RWPE2 (cell line): ENCODE measurements around the gene DNAJB14.
A peak's percentile ranks its signal among the peaks of the same experiment; 100 is the strongest.

Experiments
- ATAC-seq: fragments of 200-7000 bp; cut with Tn5 transposase; 3 replicates; pipeline ENCODE4 v1.9.1; 2021; ENCODE audit warnings: low read depth
- DNase-seq: peaks from one replicate; pipeline ENCODE4 v3.0.0-alpha.2; 2020; ENCODE audit warnings: low spot score
- H3K27ac ChIP-seq: fragments of 450-650 bp; 2 replicates; pipeline ENCODE4 v1.5.1; 2017; ENCODE audit warnings: mild to moderate bottlenecking; ENCODE audit not compliant: poor library complexity, severe bottlenecking
- H3K27me3 ChIP-seq: fragments of 250-450 bp; sonication (Bioruptor Pico); 2 replicates; pipeline ENCODE4 v1.5.1; 2021; ENCODE audit warnings: mild to moderate bottlenecking, moderate library complexity; ENCODE audit not compliant: insufficient read depth, poor library complexity, severe bottlenecking
- H3K36me3 ChIP-seq: fragments of 250-450 bp; sonication (Bioruptor Pico); 2 replicates; pipeline ENCODE4 v1.5.1; 2020; ENCODE audit warnings: low read depth, mild to moderate bottlenecking, moderate library complexity
- H3K4me1 ChIP-seq: fragments of 250-450 bp; sonication (Bioruptor Pico); 2 replicates; pipeline ENCODE4 v1.5.1; 2021; ENCODE audit warnings: mild to moderate bottlenecking, moderate library complexity; ENCODE audit not compliant: insufficient read depth, poor library complexity, severe bottlenecking
- H3K4me3 ChIP-seq: fragments of 250-450 bp; sonication (Bioruptor Pico); 2 replicates; pipeline ENCODE4 v1.5.1; 2021; ENCODE audit warnings: mild to moderate bottlenecking, moderate library complexity; ENCODE audit not compliant: severe bottlenecking
- H3K9me3 ChIP-seq: fragments of 250-450 bp; sonication (Bioruptor Pico); 2 replicates; pipeline ENCODE4 v1.5.1; 2021; ENCODE audit warnings: mild to moderate bottlenecking, moderate library complexity; ENCODE audit not compliant: severe bottlenecking
- TF ChIP-seq, protein P1 (sequence below): fragments of 450-650 bp; IDR thresholded peaks from one replicate; pipeline ENCODE4 v1.5.1; 2017; ENCODE audit warnings: mild to moderate bottlenecking, moderate library complexity; ENCODE audit not compliant: poor library complexity, severe bottlenecking

Gene DNAJB14

GRCh38 chr4:99947190-99947578 is 766 bp upstream of the DNAJB14 start:
- Histone ChIP-seq H3K4me1 (peaks cover 28% of the 10 kb centered on the region), H3K36me3 (peaks cover 37% of the 10 kb centered on the region), H3K4me3 (peak overlapping the region; percentile 62), H3K9me3 (no peaks in the 10 kb centered on the region), H3K27ac (peak overlapping the region; percentile 91), H3K27me3 (no peaks in the 10 kb centered on the region)
- DNase-seq (no peak), ATAC-seq (no peak)
- TF ChIP-seq, protein P1, sequence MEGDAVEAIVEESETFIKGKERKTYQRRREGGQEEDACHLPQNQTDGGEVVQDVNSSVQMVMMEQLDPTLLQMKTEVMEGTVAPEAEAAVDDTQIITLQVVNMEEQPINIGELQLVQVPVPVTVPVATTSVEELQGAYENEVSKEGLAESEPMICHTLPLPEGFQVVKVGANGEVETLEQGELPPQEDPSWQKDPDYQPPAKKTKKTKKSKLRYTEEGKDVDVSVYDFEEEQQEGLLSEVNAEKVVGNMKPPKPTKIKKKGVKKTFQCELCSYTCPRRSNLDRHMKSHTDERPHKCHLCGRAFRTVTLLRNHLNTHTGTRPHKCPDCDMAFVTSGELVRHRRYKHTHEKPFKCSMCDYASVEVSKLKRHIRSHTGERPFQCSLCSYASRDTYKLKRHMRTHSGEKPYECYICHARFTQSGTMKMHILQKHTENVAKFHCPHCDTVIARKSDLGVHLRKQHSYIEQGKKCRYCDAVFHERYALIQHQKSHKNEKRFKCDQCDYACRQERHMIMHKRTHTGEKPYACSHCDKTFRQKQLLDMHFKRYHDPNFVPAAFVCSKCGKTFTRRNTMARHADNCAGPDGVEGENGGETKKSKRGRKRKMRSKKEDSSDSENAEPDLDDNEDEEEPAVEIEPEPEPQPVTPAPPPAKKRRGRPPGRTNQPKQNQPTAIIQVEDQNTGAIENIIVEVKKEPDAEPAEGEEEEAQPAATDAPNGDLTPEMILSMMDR = no peak

- peaks cover 50% of the 10 kb centered on the region for H3K36me3 ChIP-seq
- TF ChIP-seq, protein P1 = no peak
- peak overlapping the region; percentile 91 for H3K27ac ChIP-seq
- no peaks in the 10 kb centered on the region for H3K9me3 ChIP-seq
- H3K4me3 ChIP-seq = peak overlapping the region; percentile 62
- peak; percentile 8 for ATAC-seq
- DNase-seq = no peak
- no peaks in the 10 kb centered on the region for H3K27me3 ChIP-seq
- H3K4me1 ChIP-seq = peaks cover 24% of the 10 kb centered on the region
Measured at GRCh38 chr4:99945718-99946355, 581 bp downstream of the DNAJB14 start.

DNA sequence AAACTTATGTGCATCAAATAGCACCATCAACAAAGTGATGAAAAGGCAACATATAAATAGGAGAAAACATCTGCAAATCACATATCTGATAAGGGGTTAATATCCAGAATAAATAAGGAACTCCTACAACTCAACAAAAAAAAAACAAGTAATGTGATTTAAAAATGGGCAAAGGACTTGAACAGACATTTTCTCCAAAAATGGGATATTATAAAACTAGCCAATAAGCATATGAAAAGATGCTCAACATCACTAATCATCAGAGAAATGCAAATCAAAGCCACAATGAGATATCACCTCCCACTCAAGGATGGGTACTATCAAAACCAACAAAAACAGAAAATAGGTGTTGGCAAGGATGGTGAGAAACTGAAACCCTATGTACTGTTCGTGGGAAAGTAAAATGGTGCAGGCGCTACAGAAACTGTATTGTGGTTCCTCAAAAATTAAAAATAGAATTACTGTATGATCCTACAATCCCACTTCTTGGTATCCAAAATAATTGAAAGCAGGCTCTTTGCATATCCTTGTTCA is 2.4 kb downstream of the DNAJB14 start:
- no peak overlapping the region for H3K4me3 ChIP-seq
- ATAC-seq = no peak
- no peak overlapping the region for H3K27ac ChIP-seq

DNA sequence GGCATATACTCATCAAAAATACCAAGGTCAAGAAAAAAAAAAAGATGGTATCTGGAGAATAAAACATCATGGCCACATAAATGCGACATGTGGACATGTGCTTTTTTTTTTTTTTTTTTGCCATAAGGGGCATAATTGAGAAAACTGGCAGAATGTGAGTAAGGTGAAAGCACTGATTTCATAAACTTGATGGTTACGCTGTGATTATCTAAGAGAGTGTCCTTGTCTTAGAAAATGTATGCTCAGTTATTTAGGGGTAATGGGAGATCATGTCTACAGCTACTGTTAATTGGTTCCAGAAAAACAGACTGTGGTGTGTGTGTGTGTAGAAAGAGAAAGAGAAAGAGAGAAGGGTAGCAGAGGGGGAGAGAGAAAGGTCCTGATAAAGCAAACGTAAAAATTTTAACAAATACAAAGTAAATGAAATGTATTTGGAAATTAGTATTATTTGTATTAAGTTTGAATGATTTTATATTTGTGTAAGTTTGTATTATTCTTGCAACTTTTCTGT is 8.1 kb downstream of the DNAJB14 start:
- Histone ChIP-seq H3K27me3 (no peaks in the 10 kb centered on the region), H3K4me1 (no peaks in the 10 kb centered on the region), H3K27ac (no peak overlapping the region), H3K36me3 (peaks cover 62% of the 10 kb centered on the region), H3K9me3 (peaks cover 8% of the 10 kb centered on the region), H3K4me3 (no peak overlapping the region)
- TF ChIP-seq, protein P1 = no peak
- DNase-seq (no peak), ATAC-seq (no peak)

More for the DNA sequence above, 2.4 kb downstream of the DNAJB14 start:
- Histone ChIP-seq H3K9me3 (no peaks in the 10 kb centered on the region), H3K27me3 (no peaks in the 10 kb centered on the region), H3K4me1 (peaks cover 24% of the 10 kb centered on the region), H3K36me3 (peaks cover 58% of the 10 kb centered on the region)
- TF ChIP-seq, protein P1 = no peak
- DNase-seq = no peak

DNA sequence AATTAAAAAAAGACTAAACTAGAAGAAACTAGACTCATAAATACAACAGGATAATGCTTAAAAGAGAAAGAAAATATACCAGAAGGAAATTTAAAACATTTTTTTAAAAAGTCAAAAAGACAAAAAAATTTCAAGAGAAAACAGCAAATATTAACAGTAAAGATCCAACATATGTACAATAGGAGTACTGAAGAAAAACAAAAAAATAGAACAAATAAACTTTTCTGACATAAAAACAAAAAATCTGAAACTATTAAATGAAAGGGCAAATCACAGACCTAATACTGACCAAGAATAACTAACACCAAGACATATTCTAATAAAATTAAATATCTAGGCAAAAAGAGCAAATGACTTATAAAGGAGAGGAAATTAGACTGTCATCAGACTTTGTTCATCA is 11.5 kb downstream of the DNAJB14 start:
- DNase-seq (no peak), ATAC-seq (no peak)
- Histone ChIP-seq H3K27ac (no peak overlapping the region), H3K27me3 (no peaks in the 10 kb centered on the region), H3K4me1 (no peaks in the 10 kb centered on the region), H3K4me3 (no peak overlapping the region), H3K9me3 (peaks cover 8% of the 10 kb centered on the region), H3K36me3 (peaks cover 44% of the 10 kb centered on the region)
- TF ChIP-seq, protein P1 = no peak
